ENCODE measurements around the gene HEBP2. TPM values are rescaled to one million over a fixed set of nuclear protein-coding genes. Genes with fewer than 3 reads are reported as not detected.

The HEBP2 gene
- total RNA-seq, 1 donor from 2014 or later, result 42.5 TPM

DNA sequence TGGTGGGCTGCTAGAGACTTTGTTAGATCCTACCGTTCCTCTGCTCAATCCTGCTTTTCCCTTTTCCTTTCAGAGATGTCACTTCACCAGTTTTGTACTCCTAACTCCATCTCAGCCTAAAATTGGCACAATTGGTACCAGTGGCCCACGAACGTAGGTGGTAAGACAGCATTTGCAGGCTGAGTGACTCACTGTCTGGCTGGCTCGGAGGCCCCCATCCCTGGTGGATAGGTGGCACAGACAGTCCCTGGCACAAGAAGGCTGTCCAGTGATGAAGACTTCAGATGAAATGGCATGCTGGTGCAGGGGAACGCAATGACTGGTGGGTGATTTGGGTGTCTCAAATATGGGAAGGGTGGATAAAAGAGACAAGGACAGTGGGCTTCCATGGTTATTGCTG, 11.1 kb downstream of the HEBP2 start:
- no peak for DNase-seq (ENCODE audit: low spot score)
- Mint-ChIP-seq H3K4me1 (ENCODE audit: low read depth) (peaks cover 5% of the 10 kb centered on the region), H3K9me3 (ENCODE audit: low read depth) (peaks cover 5% of the 10 kb centered on the region), H3K36me3 (ENCODE audit: low read depth) (peaks cover 24% of the 10 kb centered on the region), H3K27me3 (ENCODE audit: low read depth) (no peaks in the 10 kb centered on the region), H3K27ac (ENCODE audit: unreplicated experiment) (no peak overlapping the region), H3K4me3 (ENCODE audit: unreplicated experiment) (no peak overlapping the region)
- TF ChIP-seq, protein P1, sequence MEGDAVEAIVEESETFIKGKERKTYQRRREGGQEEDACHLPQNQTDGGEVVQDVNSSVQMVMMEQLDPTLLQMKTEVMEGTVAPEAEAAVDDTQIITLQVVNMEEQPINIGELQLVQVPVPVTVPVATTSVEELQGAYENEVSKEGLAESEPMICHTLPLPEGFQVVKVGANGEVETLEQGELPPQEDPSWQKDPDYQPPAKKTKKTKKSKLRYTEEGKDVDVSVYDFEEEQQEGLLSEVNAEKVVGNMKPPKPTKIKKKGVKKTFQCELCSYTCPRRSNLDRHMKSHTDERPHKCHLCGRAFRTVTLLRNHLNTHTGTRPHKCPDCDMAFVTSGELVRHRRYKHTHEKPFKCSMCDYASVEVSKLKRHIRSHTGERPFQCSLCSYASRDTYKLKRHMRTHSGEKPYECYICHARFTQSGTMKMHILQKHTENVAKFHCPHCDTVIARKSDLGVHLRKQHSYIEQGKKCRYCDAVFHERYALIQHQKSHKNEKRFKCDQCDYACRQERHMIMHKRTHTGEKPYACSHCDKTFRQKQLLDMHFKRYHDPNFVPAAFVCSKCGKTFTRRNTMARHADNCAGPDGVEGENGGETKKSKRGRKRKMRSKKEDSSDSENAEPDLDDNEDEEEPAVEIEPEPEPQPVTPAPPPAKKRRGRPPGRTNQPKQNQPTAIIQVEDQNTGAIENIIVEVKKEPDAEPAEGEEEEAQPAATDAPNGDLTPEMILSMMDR (IDR thresholded peaks at IDR 0.05), result no peak

DNA sequence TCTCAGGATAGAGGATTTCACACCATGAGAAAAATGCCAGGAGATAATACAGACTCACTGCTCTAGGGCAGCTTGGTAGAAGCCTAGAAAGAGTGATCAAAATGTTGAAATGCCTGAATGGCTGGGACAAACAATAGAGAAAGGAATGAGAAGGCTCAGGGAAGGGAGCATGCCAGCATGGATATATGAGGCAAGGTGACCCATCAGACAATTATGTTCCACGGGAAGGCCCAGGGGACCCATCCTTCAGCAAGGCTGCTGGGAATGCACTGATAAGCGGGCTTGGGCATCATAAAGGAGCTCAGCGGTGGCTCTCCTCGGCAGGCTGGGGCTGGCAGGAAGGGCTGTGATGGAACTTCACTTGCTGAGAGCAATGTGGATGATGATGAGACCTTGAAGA, 12.2 kb downstream of the HEBP2 start:
- Mint-ChIP-seq H3K4me3 (ENCODE audit: unreplicated experiment) (no peak overlapping the region), H3K27me3 (ENCODE audit: low read depth) (no peaks in the 10 kb centered on the region), H3K4me1 (ENCODE audit: low read depth) (peaks cover 3% of the 10 kb centered on the region), H3K36me3 (ENCODE audit: low read depth) (peaks cover 22% of the 10 kb centered on the region), H3K27ac (ENCODE audit: unreplicated experiment) (no peak overlapping the region), H3K9me3 (ENCODE audit: low read depth) (peaks cover 5% of the 10 kb centered on the region)
- TF ChIP-seq, protein P1 (IDR thresholded peaks at IDR 0.05), result no peak
- no peak for DNase-seq (ENCODE audit: low spot score)

DNA sequence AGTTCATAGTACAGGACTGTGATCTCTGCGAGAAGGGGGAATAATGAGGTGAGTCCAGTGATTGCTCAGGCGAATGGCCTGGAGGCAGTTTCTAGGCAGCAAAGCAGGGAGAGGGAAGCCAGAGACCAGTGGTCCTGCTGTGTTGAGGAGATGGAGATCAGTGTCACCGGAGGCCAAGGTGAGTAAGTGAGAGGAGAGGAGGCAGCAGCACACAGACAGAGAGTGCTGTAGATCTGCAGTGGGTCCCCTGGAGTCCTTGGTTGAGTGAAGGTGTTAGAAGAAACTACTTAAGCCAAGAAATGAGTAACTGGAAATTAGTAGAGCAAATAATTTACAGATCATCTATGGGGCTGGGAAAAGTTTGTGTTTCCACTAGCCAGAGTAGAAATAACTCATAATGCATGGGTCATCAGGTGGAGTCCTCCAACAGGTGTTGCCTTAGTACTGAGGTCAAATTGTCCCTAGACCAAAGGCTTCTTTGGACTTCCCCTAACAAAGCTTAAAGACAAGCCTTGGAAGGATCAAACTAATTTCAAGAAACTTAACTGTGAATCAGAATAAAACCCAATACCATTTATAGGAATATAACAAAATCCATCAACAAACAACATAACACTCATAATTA, 13.6 kb downstream of the HEBP2 start:
- peaks cover 17% of the 10 kb centered on the region for H3K36me3 Mint-ChIP-seq (ENCODE audit: low read depth)
- peaks cover 5% of the 10 kb centered on the region for H3K9me3 Mint-ChIP-seq (ENCODE audit: low read depth)
- no peaks in the 10 kb centered on the region for H3K27me3 Mint-ChIP-seq (ENCODE audit: low read depth)
- no peak overlapping the region for H3K4me3 Mint-ChIP-seq (ENCODE audit: unreplicated experiment)
- no peak overlapping the region for H3K27ac Mint-ChIP-seq (ENCODE audit: unreplicated experiment)
- TF ChIP-seq, protein P1 (IDR thresholded peaks at IDR 0.05), result no peak
- no peak for DNase-seq (ENCODE audit: low spot score)
- H3K4me1 Mint-ChIP-seq (ENCODE audit: low read depth), result no peaks in the 10 kb centered on the region

DNA sequence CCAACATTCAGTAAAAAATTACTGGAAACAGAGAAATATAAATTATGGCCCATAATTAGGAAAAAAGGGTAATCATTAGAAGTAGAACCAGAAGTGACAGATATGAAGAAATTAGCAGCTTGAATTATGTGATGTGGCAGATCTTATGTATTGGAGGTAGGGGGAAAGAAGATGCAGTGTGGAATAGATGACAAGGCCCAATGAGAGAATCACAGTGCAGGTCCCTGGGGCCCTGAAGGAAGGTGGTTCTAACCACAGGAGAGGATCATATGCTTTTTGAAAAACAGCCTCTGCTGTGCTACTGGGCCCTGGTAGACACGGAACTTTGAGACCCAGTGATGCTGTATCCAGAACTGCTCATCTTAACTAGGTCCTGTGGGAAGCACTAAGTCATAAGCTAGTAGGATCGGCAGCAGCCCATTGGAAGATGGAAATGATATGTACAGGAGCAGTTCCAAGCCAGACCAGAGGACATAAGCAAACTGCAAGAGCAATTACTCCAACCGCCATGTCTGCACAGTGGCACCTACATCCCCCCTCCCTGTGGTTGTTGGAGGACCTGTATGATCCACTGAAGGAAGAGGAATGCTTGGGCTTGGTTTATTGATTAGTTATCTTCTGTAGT, 14.2 kb downstream of the HEBP2 start:
- Mint-ChIP-seq H3K9me3 (ENCODE audit: low read depth) (peaks cover 5% of the 10 kb centered on the region), H3K4me1 (ENCODE audit: low read depth) (peaks cover 3% of the 10 kb centered on the region), H3K27ac (ENCODE audit: unreplicated experiment) (no peak overlapping the region), H3K4me3 (ENCODE audit: unreplicated experiment) (no peak overlapping the region), H3K27me3 (ENCODE audit: low read depth) (no peaks in the 10 kb centered on the region), H3K36me3 (ENCODE audit: low read depth) (peaks cover 12% of the 10 kb centered on the region)
- TF ChIP-seq, protein P1 (IDR thresholded peaks at IDR 0.05), result no peak
- DNase-seq (ENCODE audit: low spot score), result no peak

DNA sequence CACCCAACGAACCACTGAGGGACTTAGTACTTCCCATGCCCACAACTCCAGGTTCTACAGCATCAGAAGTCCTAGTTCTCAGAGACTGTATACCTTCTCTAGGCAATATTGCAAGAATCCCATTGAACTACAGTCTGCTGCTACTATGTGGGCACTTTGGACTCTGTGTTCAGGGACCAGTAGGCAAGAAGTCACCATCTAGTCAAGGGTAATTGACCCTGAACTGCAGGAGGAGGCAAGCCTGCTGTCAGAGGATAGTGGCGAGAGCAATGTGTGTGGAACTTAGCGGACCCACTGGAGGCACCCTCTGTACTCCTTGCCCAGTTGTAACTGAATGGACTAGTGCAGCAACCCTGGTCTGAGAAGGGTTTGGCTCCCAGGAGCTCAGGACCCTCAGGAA, 15.7 kb downstream of the HEBP2 start:
- H3K36me3 Mint-ChIP-seq (ENCODE audit: low read depth), result peaks cover 8% of the 10 kb centered on the region
- TF ChIP-seq, protein P1 (IDR thresholded peaks at IDR 0.05), result no peak
- H3K27me3 Mint-ChIP-seq (ENCODE audit: low read depth), result no peaks in the 10 kb centered on the region
- no peak overlapping the region for H3K4me3 Mint-ChIP-seq (ENCODE audit: unreplicated experiment)
- peaks cover 5% of the 10 kb centered on the region for H3K9me3 Mint-ChIP-seq (ENCODE audit: low read depth)
- no peak overlapping the region for H3K27ac Mint-ChIP-seq (ENCODE audit: unreplicated experiment)
- H3K4me1 Mint-ChIP-seq (ENCODE audit: low read depth), result peaks cover 5% of the 10 kb centered on the region
- DNase-seq (ENCODE audit: low spot score), result no peak

Measured in chondrocyte (in vitro differentiated cells).